ENCODE data around the gene CDON. TPM values are rescaled to one million over a fixed set of nuclear protein-coding genes. Genes with fewer than 3 reads are reported as not detected.

CDON gene
- total and polyA plus RNA-seq, 8 donors = 8.6 to 16.3 (median 11.4) TPM

DNA sequence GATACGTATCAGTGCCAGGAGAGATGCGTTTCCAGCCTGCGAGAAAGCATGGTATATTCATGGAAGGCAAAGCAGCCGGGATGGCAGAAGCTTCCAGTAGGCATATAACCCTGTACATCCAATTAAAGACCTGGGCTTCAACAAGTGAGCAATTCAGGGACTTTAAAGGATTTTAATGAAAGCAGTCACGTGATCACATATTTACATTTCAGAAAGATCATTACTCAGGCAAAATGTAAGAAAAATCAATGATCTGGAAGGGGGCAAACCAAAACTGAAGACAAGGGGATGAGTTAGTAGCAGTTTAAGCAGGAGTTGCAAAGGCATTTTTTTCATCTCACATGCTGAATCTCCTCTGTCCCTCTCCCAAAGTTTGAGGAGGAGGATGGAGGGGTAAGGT, 7.8 kb downstream of the CDON start:
- H3K27me3 ChIP-seq = peaks cover 0 to 16% of the 10 kb centered on the region in 2 donors
- H3K9me3 ChIP-seq = no peaks in the 10 kb centered on the region
- intact Hi-C loops (cut with DNase I) = no loop called here
- DNase-seq (no peak), ATAC-seq (no peak)
- no peaks in the 10 kb centered on the region for H3K36me3 ChIP-seq
- H3K4me1 ChIP-seq = no peaks in the 10 kb centered on the region
- H3K4me3 ChIP-seq = no peak overlapping the region
- no peak overlapping the region for H3K27ac ChIP-seq
- TF ChIP-seq, protein P1, sequence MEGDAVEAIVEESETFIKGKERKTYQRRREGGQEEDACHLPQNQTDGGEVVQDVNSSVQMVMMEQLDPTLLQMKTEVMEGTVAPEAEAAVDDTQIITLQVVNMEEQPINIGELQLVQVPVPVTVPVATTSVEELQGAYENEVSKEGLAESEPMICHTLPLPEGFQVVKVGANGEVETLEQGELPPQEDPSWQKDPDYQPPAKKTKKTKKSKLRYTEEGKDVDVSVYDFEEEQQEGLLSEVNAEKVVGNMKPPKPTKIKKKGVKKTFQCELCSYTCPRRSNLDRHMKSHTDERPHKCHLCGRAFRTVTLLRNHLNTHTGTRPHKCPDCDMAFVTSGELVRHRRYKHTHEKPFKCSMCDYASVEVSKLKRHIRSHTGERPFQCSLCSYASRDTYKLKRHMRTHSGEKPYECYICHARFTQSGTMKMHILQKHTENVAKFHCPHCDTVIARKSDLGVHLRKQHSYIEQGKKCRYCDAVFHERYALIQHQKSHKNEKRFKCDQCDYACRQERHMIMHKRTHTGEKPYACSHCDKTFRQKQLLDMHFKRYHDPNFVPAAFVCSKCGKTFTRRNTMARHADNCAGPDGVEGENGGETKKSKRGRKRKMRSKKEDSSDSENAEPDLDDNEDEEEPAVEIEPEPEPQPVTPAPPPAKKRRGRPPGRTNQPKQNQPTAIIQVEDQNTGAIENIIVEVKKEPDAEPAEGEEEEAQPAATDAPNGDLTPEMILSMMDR (IDR thresholded peaks at IDR 0.05) = no peak

DNA sequence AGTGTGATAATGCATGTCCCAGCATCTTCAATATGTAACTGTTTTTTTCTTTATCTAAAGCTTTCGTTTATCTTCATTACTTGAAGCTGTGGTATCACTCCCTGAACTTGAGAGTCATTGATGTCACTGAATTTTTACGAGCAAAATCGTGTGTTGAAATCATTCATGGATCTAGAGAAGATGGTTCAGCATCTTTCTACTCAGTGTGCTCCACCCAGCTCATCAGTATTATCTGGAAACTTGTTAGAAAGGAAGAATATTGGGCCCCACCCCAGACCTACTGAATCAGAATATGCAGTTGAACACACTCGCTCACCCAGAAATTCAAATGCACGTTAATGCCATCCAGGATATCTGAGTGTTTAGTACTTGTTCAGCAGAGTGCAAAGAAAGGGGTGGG, 8.3 kb downstream of the CDON start:
- no peak for DNase-seq
- Histone ChIP-seq H3K9me3 (no peaks in the 10 kb centered on the region), H3K27me3 (peaks cover 0 to 12% of the 10 kb centered on the region in 2 donors), H3K4me3 (no peak overlapping the region), H3K27ac (no peak overlapping the region), H3K36me3 (no peaks in the 10 kb centered on the region), H3K4me1 (no peaks in the 10 kb centered on the region)
- TF ChIP-seq, protein P1 (IDR thresholded peaks at IDR 0.05) = no peak
- ATAC-seq = no peak
- intact Hi-C loops (cut with DNase I) = no loop called here

DNA sequence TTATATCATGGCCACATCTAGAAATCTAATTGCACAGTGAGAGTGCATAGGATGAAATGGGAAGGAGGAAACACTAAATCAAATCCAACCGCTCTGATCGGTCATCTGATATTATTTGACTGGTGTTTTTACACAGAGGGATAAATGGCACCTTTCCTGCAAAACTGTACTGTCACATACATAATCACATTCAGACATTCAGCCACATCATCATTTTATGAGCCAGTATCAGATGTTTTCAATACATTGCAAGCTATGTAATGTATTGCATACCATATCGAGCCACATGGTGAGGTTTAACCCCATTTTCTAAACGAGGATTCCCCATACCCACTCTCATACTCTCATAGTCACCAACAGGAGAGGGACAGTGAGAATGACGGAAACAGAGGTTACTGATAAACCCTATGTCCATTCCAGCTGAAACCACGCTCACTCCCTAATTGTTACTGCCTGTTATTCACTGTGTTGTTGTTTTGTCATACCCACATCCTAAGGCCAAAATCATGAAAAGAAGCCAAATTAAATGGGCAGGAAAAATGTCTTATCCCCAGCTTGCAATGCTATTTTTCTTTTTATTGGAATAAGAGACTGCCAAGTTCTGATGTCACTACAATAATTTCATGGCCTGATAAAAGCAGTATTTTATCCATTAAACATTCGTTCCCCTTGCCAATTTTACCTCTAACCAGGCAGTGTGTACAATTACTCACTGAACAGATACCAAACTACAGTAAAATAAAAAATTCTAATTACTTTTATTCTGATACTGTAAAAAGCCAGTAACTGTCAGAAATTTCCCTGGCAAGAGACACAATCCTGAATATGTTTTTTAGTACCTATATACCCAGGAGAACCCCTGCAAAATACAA, 9.0 kb downstream of the CDON start:
- no peak overlapping the region for H3K27ac ChIP-seq
- TF ChIP-seq, protein P1 (IDR thresholded peaks at IDR 0.05) = no peak
- no peak for ATAC-seq
- no peaks in the 10 kb centered on the region for H3K36me3 ChIP-seq
- peaks cover 0 to 7% of the 10 kb centered on the region in 2 donors for H3K27me3 ChIP-seq
- no peak overlapping the region for H3K4me3 ChIP-seq
- H3K9me3 ChIP-seq = no peaks in the 10 kb centered on the region
- intact Hi-C loops (cut with DNase I) = no loop called here
- DNase-seq = no peak
- H3K4me1 ChIP-seq = no peaks in the 10 kb centered on the region

DNA sequence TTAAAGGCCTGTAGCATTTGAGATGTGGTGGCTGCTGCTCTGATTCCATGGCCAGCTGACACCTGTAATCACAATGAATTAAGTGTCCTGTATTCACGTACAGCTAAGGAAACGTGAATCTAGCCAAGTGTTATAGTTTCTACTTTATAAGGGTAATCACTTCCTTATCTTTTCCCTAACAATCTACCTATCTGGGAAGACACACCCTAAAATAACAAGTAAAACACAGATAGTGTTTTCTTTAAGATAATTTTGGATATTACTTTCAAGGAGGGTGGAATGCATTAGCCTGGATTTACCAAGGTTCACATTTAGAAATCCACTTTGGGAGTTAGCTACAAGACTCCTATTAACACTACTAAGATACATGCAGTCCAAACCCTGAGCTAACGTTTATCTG, 11.5 kb downstream of the CDON start:
- Histone ChIP-seq H3K9me3 (no peaks in the 10 kb centered on the region), H3K27me3 (no peaks in the 10 kb centered on the region), H3K4me3 (no peak overlapping the region), H3K4me1 (no peaks in the 10 kb centered on the region), H3K36me3 (no peaks in the 10 kb centered on the region), H3K27ac (no peak overlapping the region)
- DNase-seq (no peak), ATAC-seq (no peak)
- intact Hi-C loops (cut with DNase I) = no loop called here
- TF ChIP-seq, protein P1 (IDR thresholded peaks at IDR 0.05) = no peak

DNA sequence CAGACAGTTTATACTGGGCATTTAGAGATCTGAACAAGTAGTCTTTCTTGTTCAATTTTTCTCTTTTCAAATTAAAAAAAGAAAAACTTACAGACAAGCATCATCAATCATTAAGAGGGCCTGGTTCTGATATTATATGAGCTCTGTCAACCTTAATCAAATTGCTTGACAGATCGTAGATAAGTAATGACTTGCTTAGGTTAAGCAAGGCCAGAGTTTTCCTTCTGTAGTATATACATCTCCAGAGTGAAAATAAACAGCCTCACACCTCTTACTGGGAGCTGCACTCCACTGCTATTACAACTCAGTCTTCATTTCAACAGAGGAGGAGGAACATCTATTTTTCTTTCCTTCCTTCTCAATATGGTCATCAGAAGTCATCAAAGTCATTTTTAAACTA, 13.5 kb downstream of the CDON start:
- ATAC-seq = no peak
- Histone ChIP-seq H3K27me3 (no peaks in the 10 kb centered on the region), H3K4me3 (no peak overlapping the region), H3K4me1 (no peaks in the 10 kb centered on the region), H3K27ac (no peak overlapping the region), H3K9me3 (no peaks in the 10 kb centered on the region), H3K36me3 (no peaks in the 10 kb centered on the region)
- TF ChIP-seq, protein P1 (IDR thresholded peaks at IDR 0.05) = no peak
- intact Hi-C loops (cut with DNase I) = no loop called here
- no peak for DNase-seq

Data from left lung (tissue), 10 donors.